ENCODE data around the gene PCNX2. TPM values are rescaled to one million over a fixed set of nuclear protein-coding genes. Genes with fewer than 3 reads are reported as not detected.

The PCNX2 gene
- total RNA-seq, 1 experiment from 2014 or later, result 15.3 TPM

- intact Hi-C loops (cut with micrococcal nuclease), result no loop called here
- peaks cover 3% of the 10 kb centered on the region for H3K79me2 ChIP-seq (ENCODE audit: insufficient read depth, low read length)
Observed at GRCh38 chr1:232958067-232958466, 337.5 kb downstream of the PCNX2 start.

More at GRCh38 chr1:232958067-232958466, 337.5 kb downstream of the PCNX2 start:
- CTCF ChIA-PET, result no interaction called here
- no peak overlapping the region for H3K4me3 ChIP-seq (replicated peaks in 1 of 2; ENCODE audit: low read depth in 1 of 2, low read length in 2 of 2)
- peaks cover 0 to 12% of the 10 kb centered on the region in 2 experiments; a peak in 1 of 4 replicates for H3K36me3 ChIP-seq (ENCODE audit: control insufficient read depth in 1 of 2, insufficient read depth in 2 of 2, low read length in 2 of 2)
- TF ChIP-seq FOSL1 (IDR thresholded peaks at IDR 0.05; ENCODE audit: low read depth) (no peak), EZH2phosphoT487 (IDR thresholded peaks at IDR 0.05; ENCODE audit: borderline replicate concordance) (no peak), CTCF (IDR thresholded peaks at IDR 0.05 in 2 of 3, conservative IDR thresholded peaks at IDR 0.05 in 1 of 3; ENCODE audit: borderline replicate concordance in 1 of 3, insufficient read depth in 1 of 3, low read depth in 2 of 3, low read length in 2 of 3) (no peak), SRF (IDR thresholded peaks at IDR 0.05; ENCODE audit: low read depth) (no peak), CEBPB (IDR thresholded peaks at IDR 0.05; ENCODE audit: low read depth) (no peak), MAX (IDR thresholded peaks at IDR 0.05) (no peak), ZBTB33 (IDR thresholded peaks at IDR 0.05; ENCODE audit: extremely low read depth, insufficient replicate concordance, low read length) (no peak), REST (IDR thresholded peaks at IDR 0.05; ENCODE audit: low read depth) (no peak), SIN3A (IDR thresholded peaks at IDR 0.05; ENCODE audit: low read depth) (no peak), RAD21 (IDR thresholded peaks at IDR 0.05; ENCODE audit: low read depth) (no peak), SP1 (IDR thresholded peaks at IDR 0.05; ENCODE audit: low read depth) (no peak), TCF7L2 (IDR thresholded peaks at IDR 0.05; ENCODE audit: borderline replicate concordance, extremely low read depth, insufficient read depth, insufficient read length) (no peak), ATF3 (IDR thresholded peaks at IDR 0.05) (no peak), JUND (IDR thresholded peaks at IDR 0.05) (no peak), CBX3 (IDR thresholded peaks at IDR 0.05; ENCODE audit: low read depth) (no peak), POLR2AphosphoS5 (IDR thresholded peaks at IDR 0.05; ENCODE audit: low read depth, low read length) (no peak)
- no peaks in the 10 kb centered on the region for H3K9me2 ChIP-seq (ENCODE audit: insufficient read depth)
- H3K4me2 ChIP-seq (ENCODE audit: low read length), result no peak overlapping the region
- H3K4me1 ChIP-seq (ENCODE audit: control insufficient read depth in 1 of 2, insufficient read depth in 2 of 2, low read length in 2 of 2), result peaks cover 2% of the 10 kb centered on the region in 2 experiments; a peak in 2 of 4 replicates
- H2AFZ ChIP-seq (ENCODE audit: low read depth, low read length, poor library complexity, severe bottlenecking), result no peak overlapping the region
- peaks cover 0 to 4% of the 10 kb centered on the region in 2 experiments; a peak in 1 of 4 replicates for H3K9me3 ChIP-seq (ENCODE audit: control insufficient read depth in 1 of 2, insufficient read depth in 1 of 2, low read depth in 1 of 2, low read length in 2 of 2)
- no TSS peak for BruUV-seq (replicated peaks)
- DNase-seq (ENCODE audit: low read depth, low spot score) (no peak), ATAC-seq (no peak)
- H4K20me1 ChIP-seq (ENCODE audit: insufficient read depth), result no peaks in the 10 kb centered on the region
- H3K9ac ChIP-seq (ENCODE audit: low read length), result no peak overlapping the region
- no peak overlapping the region for H3K27ac ChIP-seq (ENCODE audit: low read depth, low read length)
- POLR2A ChIA-PET, result no interaction called here
- no peaks in the 10 kb centered on the region for H3K27me3 ChIP-seq (ENCODE audit: insufficient read depth, low read length)
- RAD21 ChIA-PET (ENCODE audit: low non-redundant PET in 1 of 2, low total read pairs in 2 of 2, uncharacterized antibody in 2 of 2, unreplicated experiment in 2 of 2), result no interaction called here

Measured in HCT116 (cell line).